Endothelial cell (in vitro differentiated cells): ENCODE data around the gene CYBRD1. TPM values are rescaled to one million over a fixed set of nuclear protein-coding genes. Genes with fewer than 3 reads are reported as not detected.

Experiments
- DNase-seq: peaks from one replicate; pipeline ENCODE4 v3.0.0; 2021; ENCODE audit warnings: low spot score
- H3K27ac Mint-ChIP-seq: one replicate; pipeline ENCODE4 v1.8.0; 2021; ENCODE audit warnings: mixed read lengths, inconsistent platforms; ENCODE audit not compliant: unreplicated experiment
- H3K27me3 Mint-ChIP-seq: one replicate; pipeline ENCODE4 v1.8.0; 2021; ENCODE audit warnings: mild to moderate bottlenecking, moderate library complexity, mixed read lengths, inconsistent platforms; ENCODE audit not compliant: unreplicated experiment
- H3K36me3 Mint-ChIP-seq: one replicate; pipeline ENCODE4 v1.8.0; 2021; ENCODE audit warnings: mild to moderate bottlenecking, low read depth, mixed read lengths, inconsistent platforms; ENCODE audit not compliant: unreplicated experiment
- H3K4me1 Mint-ChIP-seq: one replicate; pipeline ENCODE4 v1.8.0; 2021; ENCODE audit warnings: mild to moderate bottlenecking, mixed read lengths, inconsistent platforms; ENCODE audit not compliant: unreplicated experiment
- H3K4me3 Mint-ChIP-seq: one replicate; pipeline ENCODE4 v1.8.0; 2021; ENCODE audit warnings: mild to moderate bottlenecking, mixed read lengths, inconsistent platforms; ENCODE audit not compliant: unreplicated experiment
- H3K9me3 Mint-ChIP-seq: one replicate; pipeline ENCODE4 v1.8.0; 2021; ENCODE audit warnings: mixed read lengths, inconsistent platforms; ENCODE audit not compliant: unreplicated experiment
- total RNA-seq: library from RNA; stranded (reverse); fragmentation: NEBNext Ultra II Directional; extraction: Animal tissue kit (Norgen Biotek cat#: 25700); gene quantifications from one replicate; pipeline ENCODE4 v1.2.1, GENCODE V29; 2021; ENCODE audit not compliant: unreplicated experiment
- TF ChIP-seq, protein P1 (sequence below): fragments of 200-600 bp; sonication (generic); IDR thresholded peaks from one replicate; pipeline ENCODE4 v1.5.0; 2021; ENCODE audit warnings: antibody characterized with exemption; ENCODE audit not compliant: unreplicated experiment

Gene CYBRD1
- total RNA-seq, 1 donor from 2014 or later, result 10.1 TPM

GRCh38 chr2:171515672-171516298 is 6.5 kb upstream of the CYBRD1 start:
- no peak overlapping the region for H3K27ac Mint-ChIP-seq
- H3K4me1 Mint-ChIP-seq, result peaks cover 10% of the 10 kb centered on the region
- H3K9me3 Mint-ChIP-seq, result no peaks in the 10 kb centered on the region
- TF ChIP-seq, protein P1, sequence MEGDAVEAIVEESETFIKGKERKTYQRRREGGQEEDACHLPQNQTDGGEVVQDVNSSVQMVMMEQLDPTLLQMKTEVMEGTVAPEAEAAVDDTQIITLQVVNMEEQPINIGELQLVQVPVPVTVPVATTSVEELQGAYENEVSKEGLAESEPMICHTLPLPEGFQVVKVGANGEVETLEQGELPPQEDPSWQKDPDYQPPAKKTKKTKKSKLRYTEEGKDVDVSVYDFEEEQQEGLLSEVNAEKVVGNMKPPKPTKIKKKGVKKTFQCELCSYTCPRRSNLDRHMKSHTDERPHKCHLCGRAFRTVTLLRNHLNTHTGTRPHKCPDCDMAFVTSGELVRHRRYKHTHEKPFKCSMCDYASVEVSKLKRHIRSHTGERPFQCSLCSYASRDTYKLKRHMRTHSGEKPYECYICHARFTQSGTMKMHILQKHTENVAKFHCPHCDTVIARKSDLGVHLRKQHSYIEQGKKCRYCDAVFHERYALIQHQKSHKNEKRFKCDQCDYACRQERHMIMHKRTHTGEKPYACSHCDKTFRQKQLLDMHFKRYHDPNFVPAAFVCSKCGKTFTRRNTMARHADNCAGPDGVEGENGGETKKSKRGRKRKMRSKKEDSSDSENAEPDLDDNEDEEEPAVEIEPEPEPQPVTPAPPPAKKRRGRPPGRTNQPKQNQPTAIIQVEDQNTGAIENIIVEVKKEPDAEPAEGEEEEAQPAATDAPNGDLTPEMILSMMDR, result no peak
- H3K4me3 Mint-ChIP-seq, result no peak overlapping the region
- H3K27me3 Mint-ChIP-seq, result no peaks in the 10 kb centered on the region
- no peak for DNase-seq
- peaks cover 3% of the 10 kb centered on the region for H3K36me3 Mint-ChIP-seq

DNA sequence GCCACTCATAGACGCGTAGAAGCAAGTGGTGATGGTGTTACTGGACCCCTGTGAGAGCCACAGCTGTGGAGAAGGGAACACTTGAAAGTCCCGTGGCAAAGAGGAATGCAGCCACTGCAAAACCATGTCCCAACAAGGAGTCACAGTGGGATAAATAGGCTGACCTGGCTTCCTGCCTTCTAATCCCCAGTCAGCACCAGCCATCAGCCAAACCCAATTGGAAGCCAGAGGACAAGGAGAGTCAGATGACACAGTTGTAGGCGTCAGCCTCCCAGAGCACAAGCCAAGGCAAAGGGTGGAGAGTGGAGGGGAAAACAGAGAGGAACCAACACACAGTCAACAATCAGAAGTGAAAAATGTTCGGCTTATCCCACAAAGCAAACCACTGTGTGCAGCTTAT is 5.5 kb upstream of the CYBRD1 start:
- peaks cover 3% of the 10 kb centered on the region for H3K36me3 Mint-ChIP-seq
- no peaks in the 10 kb centered on the region for H3K9me3 Mint-ChIP-seq
- TF ChIP-seq, protein P1, result no peak
- no peak overlapping the region for H3K27ac Mint-ChIP-seq
- H3K27me3 Mint-ChIP-seq, result no peaks in the 10 kb centered on the region
- no peak overlapping the region for H3K4me3 Mint-ChIP-seq
- DNase-seq, result no peak
- peaks cover 9% of the 10 kb centered on the region for H3K4me1 Mint-ChIP-seq

GRCh38 chr2:171520471-171520870 is 1.8 kb upstream of the CYBRD1 start:
- H3K4me1 Mint-ChIP-seq, result peaks cover 3% of the 10 kb centered on the region
- no peak overlapping the region for H3K27ac Mint-ChIP-seq
- H3K27me3 Mint-ChIP-seq, result no peaks in the 10 kb centered on the region
- no peaks in the 10 kb centered on the region for H3K9me3 Mint-ChIP-seq
- peaks cover 3% of the 10 kb centered on the region for H3K36me3 Mint-ChIP-seq
- H3K4me3 Mint-ChIP-seq, result no peak overlapping the region
- DNase-seq, result no peak
- TF ChIP-seq, protein P1, result no peak

DNA sequence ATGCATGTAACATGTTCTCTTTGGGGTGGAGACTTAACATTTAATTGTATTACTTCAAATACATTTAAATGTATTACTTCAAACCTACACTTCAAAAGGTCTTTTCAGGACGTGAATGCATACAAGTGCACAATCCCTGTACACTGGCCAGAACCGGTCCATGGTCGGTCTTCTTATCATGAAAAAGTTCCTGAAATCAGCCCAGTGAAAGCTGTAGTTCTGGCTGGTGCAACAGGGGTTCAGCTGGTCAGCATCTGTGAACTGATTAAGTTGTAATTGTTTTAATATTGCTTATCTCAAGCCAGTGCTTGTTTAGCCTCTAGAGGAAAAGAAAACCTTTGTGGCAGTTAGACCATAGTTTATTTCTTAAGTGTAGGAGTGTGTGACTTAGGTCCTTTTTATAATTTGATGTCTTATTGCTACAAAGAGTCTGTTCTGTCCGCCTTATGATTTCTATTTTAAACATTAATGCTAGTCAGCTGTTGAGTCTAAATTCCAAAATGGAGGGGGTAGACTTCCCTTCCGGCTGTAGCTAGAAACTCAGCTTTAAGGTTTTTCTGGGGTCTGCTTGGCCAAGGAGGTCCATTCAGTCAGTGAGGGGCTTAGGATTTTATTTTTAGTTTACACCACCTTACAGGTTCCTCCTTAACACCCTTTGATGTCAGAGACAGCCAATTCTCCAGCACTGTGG is 768 bp upstream of the CYBRD1 start:
- peaks cover 3% of the 10 kb centered on the region for H3K36me3 Mint-ChIP-seq
- peak overlapping the region; percentile 31 for H3K27ac Mint-ChIP-seq
- no peaks in the 10 kb centered on the region for H3K9me3 Mint-ChIP-seq
- no peaks in the 10 kb centered on the region for H3K27me3 Mint-ChIP-seq
- H3K4me1 Mint-ChIP-seq, result peaks cover 3% of the 10 kb centered on the region
- TF ChIP-seq, protein P1, result no peak
- H3K4me3 Mint-ChIP-seq, result peak overlapping the region; percentile 92
- no peak for DNase-seq

DNA sequence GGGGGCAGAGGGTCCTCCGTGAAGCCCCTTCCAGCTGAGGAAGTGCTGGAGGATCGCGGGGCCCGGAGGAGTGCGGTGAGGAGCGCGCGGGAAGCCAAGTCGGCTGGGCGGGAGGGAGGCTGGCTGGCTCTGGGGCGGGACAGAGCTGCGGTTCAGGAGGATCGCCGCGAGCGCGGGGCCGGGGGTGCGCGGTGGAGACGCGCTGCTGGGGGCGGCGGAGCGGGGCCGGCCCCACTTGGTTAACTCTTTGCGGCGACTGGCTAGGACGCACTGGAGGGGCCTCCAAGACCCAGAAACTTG is 464 bp downstream of the CYBRD1 start:
- DNase-seq, result peak; percentile 50
- Mint-ChIP-seq H3K4me1 (peaks cover 3% of the 10 kb centered on the region), H3K27me3 (no peaks in the 10 kb centered on the region), H3K4me3 (peak overlapping the region; percentile 94), H3K36me3 (peaks cover under 1% of the 10 kb centered on the region), H3K9me3 (no peaks in the 10 kb centered on the region), H3K27ac (no peak overlapping the region)
- TF ChIP-seq, protein P1, result no peak
